Endothelial cell of umbilical vein (primary cell): ENCODE measurements around the gene CBLB. TPM values are rescaled to one million over a fixed set of nuclear protein-coding genes. Genes with fewer than 3 reads are reported as not detected.
A peak's percentile ranks its signal among the peaks of the same experiment; 100 is the strongest.

ENCODE experiments used
- BruUV-seq: library from RNA; stranded (reverse); fragments of 400-500 nt; replicated peaks from 2 replicates; lab custom pipeline; 2021; lab: Mats Ljungman, UMichigan
- CTCF ChIA-PET: fragments of 300-600, 350-600 bp; sonication (Branson Sonifier 250); formaldehyde crosslinking; loops from one replicate; lab custom pipeline; 2021; ENCODE audit warnings: antibody characterized with exemption, inconsistent platforms; lab: Charles Lee
- POLR2A ChIA-PET: fragments of 300-600, 350-600 bp; sonication (Branson Sonifier 250); formaldehyde crosslinking; loops from one replicate; lab custom pipeline; 2021; ENCODE audit warnings: antibody characterized with exemption, inconsistent platforms; lab: Charles Lee
- DNase-seq: peaks from one replicate; pipeline ENCODE4 v3.0.0-alpha.2; 2011; ENCODE audit warnings: low read depth, low spot score
- FAIRE-seq: peaks from 2 replicates; lab custom pipeline; 2011; peaks lifted over from hg19 to GRCh38; lab: Jason Lieb, UNC
- H2AFZ ChIP-seq: 2 replicates; pipeline ENCODE4 v1.6.0; 2012; ENCODE audit warnings: low read depth, low read length, control low read depth, inconsistent platforms
- H3K27ac ChIP-seq: 2 replicates; pipeline ENCODE4 v1.5.1; 2011; ENCODE audit warnings: low read depth, mild to moderate bottlenecking, control low read depth, low read length, moderate library complexity; ENCODE audit not compliant: insufficient read depth
- H3K27me3 ChIP-seq, 2 experiments: 2 replicates each; pipeline versions ENCODE4 v1.6.0 to v1.6.1; 2011; ENCODE audit warnings: low read length in 2 of 2, mixed read lengths in 1 of 2; ENCODE audit not compliant: control insufficient read depth in 2 of 2, insufficient read depth in 2 of 2
- H3K36me3 ChIP-seq, 2 experiments: 2 replicates in 1 of 2; 3 replicates in 1 of 2; pipeline ENCODE4 v1.5.1; 2011; ENCODE audit warnings: low read length in 2 of 2, mild to moderate bottlenecking in 1 of 2, moderate library complexity in 1 of 2; ENCODE audit not compliant: control insufficient read depth in 2 of 2, insufficient read depth in 2 of 2; ENCODE audit errors: extremely low read depth in 1 of 2
- H3K4me1 ChIP-seq: 3 replicates; pipeline ENCODE4 v1.5.1; 2011; ENCODE audit warnings: mild to moderate bottlenecking, low read length; ENCODE audit not compliant: control insufficient read depth, insufficient read depth; ENCODE audit errors: extremely low read depth
- H3K4me2 ChIP-seq: 2 replicates; pipeline ENCODE4 v1.6.1; 2011; ENCODE audit warnings: low read length, control low read depth, mixed read lengths; ENCODE audit not compliant: insufficient read depth
- H3K4me3 ChIP-seq, 3 experiments: fragments of 200-600 bp in 1 of 3; sonication (generic), shearing (Covaris generic) in 1 of 3; replicated peaks in 1 of 3; 2 replicates each; pipeline ENCODE4 v1.5.1; 2011 to 2016; ENCODE audit warnings: control low read depth in 3 of 3, low read length in 3 of 3, mild to moderate bottlenecking in 2 of 3, inconsistent platforms in 1 of 3, low read depth in 1 of 3, moderate library complexity in 1 of 3; ENCODE audit not compliant: insufficient read depth in 1 of 3
- H3K79me2 ChIP-seq: 2 replicates; pipeline ENCODE4 v1.6.0; 2012; ENCODE audit warnings: low read length, inconsistent platforms; ENCODE audit not compliant: control insufficient read depth, insufficient read depth
- H3K9ac ChIP-seq: replicated peaks from 2 replicates; pipeline ENCODE3; 2011; ENCODE audit warnings: low read length, control low read depth; ENCODE audit not compliant: insufficient read depth; ENCODE audit errors: extremely low read depth
- H3K9me1 ChIP-seq: replicated peaks from 3 replicates; pipeline ENCODE4 v1.6.0; 2011; ENCODE audit warnings: mild to moderate bottlenecking, low read length; ENCODE audit not compliant: control insufficient read depth, insufficient read depth; ENCODE audit errors: extremely low read depth
- H3K9me3 ChIP-seq: replicated peaks from 2 replicates; pipeline ENCODE4 v1.5.1; 2012; ENCODE audit warnings: low read length, inconsistent platforms; ENCODE audit not compliant: control insufficient read depth, insufficient read depth
- H4K20me1 ChIP-seq: replicated peaks from 2 replicates; pipeline ENCODE3; 2011; ENCODE audit warnings: mild to moderate bottlenecking, low read length; ENCODE audit not compliant: control insufficient read depth, insufficient read depth; ENCODE audit errors: extremely low read depth
- CTCF ChIP-seq, 2 donors: IDR thresholded peaks; 1 replicate in 1 of 2; 2 replicates in 1 of 2; pipeline ENCODE4 v1.5.1; 2011; ENCODE audit warnings: low read length in 2 of 2, mild to moderate bottlenecking in 2 of 2, moderate library complexity in 2 of 2, control low read depth in 1 of 2, inconsistent platforms in 1 of 2, low read depth in 1 of 2; ENCODE audit not compliant: insufficient read depth in 1 of 2; ENCODE audit errors: extremely low read depth in 1 of 2
- EZH2 ChIP-seq: IDR thresholded peaks from 2 replicates; pipeline ENCODE4 v1.6.1; 2012; ENCODE audit warnings: borderline replicate concordance, low read depth, mild to moderate bottlenecking, moderate library complexity, low read length, inconsistent platforms; ENCODE audit not compliant: severe bottlenecking
- FOS ChIP-seq: IDR thresholded peaks from 2 replicates; pipeline ENCODE4 v1.6.1; 2011; ENCODE audit warnings: mild to moderate bottlenecking, low read length, moderate library complexity, borderline replicate concordance; ENCODE audit not compliant: insufficient read depth
- GATA2 ChIP-seq: IDR thresholded peaks from 2 replicates; pipeline ENCODE4 v1.7.0; 2011; ENCODE audit warnings: low read depth, mild to moderate bottlenecking, moderate library complexity, mixed read lengths, low read length; ENCODE audit not compliant: insufficient read length, insufficient read depth
- JUN ChIP-seq: IDR thresholded peaks from 2 replicates; pipeline ENCODE4 v1.6.1; 2011; ENCODE audit warnings: borderline replicate concordance, low read depth; ENCODE audit not compliant: insufficient read length, insufficient read depth
- MAX ChIP-seq: IDR thresholded peaks from 2 replicates; pipeline ENCODE4 v1.6.1; 2011; ENCODE audit not compliant: insufficient read depth, insufficient read length
- MYC ChIP-seq: IDR thresholded peaks from one replicate; pipeline ENCODE4 v1.6.1; 2011; ENCODE audit warnings: mild to moderate bottlenecking, low read depth, low read length
- POLR2A ChIP-seq: IDR thresholded peaks from 2 replicates; pipeline ENCODE4 v1.6.1; 2012; ENCODE audit warnings: low read depth, mild to moderate bottlenecking, control low read depth, low read length
- POLR2AphosphoS5 ChIP-seq: IDR thresholded peaks from 2 replicates; pipeline ENCODE4 v1.6.1; 2012; ENCODE audit warnings: low read depth, mild to moderate bottlenecking, control low read depth, low read length, moderate library complexity; ENCODE audit not compliant: insufficient read depth
- dilution Hi-C: fragments of 300-500 bp; cut with MboI; formaldehyde crosslinking; loops from one replicate; pipeline ENCODE4 v1.15.0; 2019; ENCODE audit warnings: low sequenced_read_pairs; ENCODE audit not compliant: extremely low pct_ligation_motif_present
- intact Hi-C: fragments of 100-400 bp; cut with micrococcal nuclease; formaldehyde crosslinking; loops from one replicate; pipeline ENCODE4 v1.10.0; 2022
- polyA plus RNA-seq, 4 experiments: library from polyadenylated mRNA; depleted of rRNA in 3 of 4; stranded (reverse) in 3 of 4; unstranded in 1 of 4; fragments of >200 nt; gene quantifications; 2 replicates each; pipeline versions ENCODE4 v1.2.1 to v1.2.3, GENCODE V29; 2011 to 2012; ENCODE audit warnings: missing spikeins in 1 of 4
- total RNA-seq: library from RNA; stranded (reverse); gene quantifications from 2 replicates; pipeline ENCODE4 v1.2.3, GENCODE V29; 2021

Gene CBLB
- total and polyA plus RNA-seq, 2 donors (not counting 3 experiments of a cell fraction or from before 2014, with no cell fraction given), result 17.8 to 39.6 TPM

- H3K9ac ChIP-seq, result no peak overlapping the region
- no peak for DNase-seq
- FAIRE-seq, result no peak
- dilution Hi-C loops (no loop called here), intact Hi-C loops (loop anchor here (10.0 kb wide), 1 partner anchor 846 kb away; no protein-coding TSS in a partner anchor)
- no peaks in the 10 kb centered on the region for H3K27me3 ChIP-seq
- no TSS peak for BruUV-seq
- no peaks in the 10 kb centered on the region for H4K20me1 ChIP-seq
- H2AFZ ChIP-seq, result no peak overlapping the region
- peaks cover 4% of the 10 kb centered on the region for H3K4me1 ChIP-seq
- POLR2A ChIA-PET, result no interaction called here
- no peaks in the 10 kb centered on the region for H3K9me3 ChIP-seq
- H3K9me1 ChIP-seq, result no peaks in the 10 kb centered on the region
- no peak overlapping the region for H3K4me2 ChIP-seq
- no peak overlapping the region for H3K4me3 ChIP-seq
- TF ChIP-seq MYC, result no peak
- TF ChIP-seq GATA2, result no peak
- no peak for TF ChIP-seq MAX
- no peak for TF ChIP-seq EZH2
- H3K79me2 ChIP-seq, result no peaks in the 10 kb centered on the region
- no peak overlapping the region for H3K27ac ChIP-seq
- peaks cover 0 to 16% of the 10 kb centered on the region in 2 experiments for H3K36me3 ChIP-seq
- CTCF ChIA-PET, result no interaction called here
Observed at GRCh38 chr3:105758451-105758850, 110.4 kb downstream of the CBLB start.

- no peaks in the 10 kb centered on the region for H3K27me3 ChIP-seq
- H2AFZ ChIP-seq, result no peak overlapping the region
- dilution Hi-C loops (no loop called here), intact Hi-C loops (loop anchor here (10.0 kb wide), 1 partner anchor 849 kb away; no protein-coding TSS in a partner anchor)
- no peak overlapping the region for H3K9ac ChIP-seq
- H4K20me1 ChIP-seq, result no peaks in the 10 kb centered on the region
- CTCF ChIA-PET, result no interaction called here
- H3K4me2 ChIP-seq, result no peak overlapping the region
- no peaks in the 10 kb centered on the region for H3K9me1 ChIP-seq
- no TSS peak for BruUV-seq
- no peak overlapping the region for H3K4me3 ChIP-seq
- POLR2A ChIA-PET, result no interaction called here
- TF ChIP-seq MAX (no peak), CTCF (IDR thresholded peaks at IDR 0.05; ENCODE audit: extremely low read depth in 1 of 2, insufficient read depth in 1 of 2, low read depth in 1 of 2, low read length in 2 of 2) (no peak), FOS (no peak), EZH2 (no peak), POLR2AphosphoS5 (no peak), JUN (no peak), POLR2A (no peak), MYC (no peak), GATA2 (no peak)
- FAIRE-seq, result no peak
- peaks cover 0 to 11% of the 10 kb centered on the region in 2 experiments for H3K36me3 ChIP-seq
- no peak overlapping the region for H3K27ac ChIP-seq
- DNase-seq, result peak; percentile 33
- H3K9me3 ChIP-seq, result no peaks in the 10 kb centered on the region
- peaks cover 6% of the 10 kb centered on the region for H3K4me1 ChIP-seq
- H3K79me2 ChIP-seq, result no peaks in the 10 kb centered on the region
Observed at GRCh38 chr3:105755121-105755886, 113.5 kb downstream of the CBLB start.
